ENCODE measurements around the gene SLC2A13.

- TF ChIP-seq, protein P1, sequence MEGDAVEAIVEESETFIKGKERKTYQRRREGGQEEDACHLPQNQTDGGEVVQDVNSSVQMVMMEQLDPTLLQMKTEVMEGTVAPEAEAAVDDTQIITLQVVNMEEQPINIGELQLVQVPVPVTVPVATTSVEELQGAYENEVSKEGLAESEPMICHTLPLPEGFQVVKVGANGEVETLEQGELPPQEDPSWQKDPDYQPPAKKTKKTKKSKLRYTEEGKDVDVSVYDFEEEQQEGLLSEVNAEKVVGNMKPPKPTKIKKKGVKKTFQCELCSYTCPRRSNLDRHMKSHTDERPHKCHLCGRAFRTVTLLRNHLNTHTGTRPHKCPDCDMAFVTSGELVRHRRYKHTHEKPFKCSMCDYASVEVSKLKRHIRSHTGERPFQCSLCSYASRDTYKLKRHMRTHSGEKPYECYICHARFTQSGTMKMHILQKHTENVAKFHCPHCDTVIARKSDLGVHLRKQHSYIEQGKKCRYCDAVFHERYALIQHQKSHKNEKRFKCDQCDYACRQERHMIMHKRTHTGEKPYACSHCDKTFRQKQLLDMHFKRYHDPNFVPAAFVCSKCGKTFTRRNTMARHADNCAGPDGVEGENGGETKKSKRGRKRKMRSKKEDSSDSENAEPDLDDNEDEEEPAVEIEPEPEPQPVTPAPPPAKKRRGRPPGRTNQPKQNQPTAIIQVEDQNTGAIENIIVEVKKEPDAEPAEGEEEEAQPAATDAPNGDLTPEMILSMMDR (IDR thresholded peaks at IDR 0.05) = no peak
- no peak for TF ChIP-seq POLR2A (IDR thresholded peaks at IDR 0.05)
- no peak for TF ChIP-seq POLR2AphosphoS5 (IDR thresholded peaks at IDR 0.05)
Measured at GRCh38 chr12:40106655-40107054, 774 bp upstream of the SLC2A13 start.
